ENCODE results near the gene OR8D1.

Gene OR8D1
- 0 to 0.14 reads per million in 2 donors for total RNA-seq

DNA sequence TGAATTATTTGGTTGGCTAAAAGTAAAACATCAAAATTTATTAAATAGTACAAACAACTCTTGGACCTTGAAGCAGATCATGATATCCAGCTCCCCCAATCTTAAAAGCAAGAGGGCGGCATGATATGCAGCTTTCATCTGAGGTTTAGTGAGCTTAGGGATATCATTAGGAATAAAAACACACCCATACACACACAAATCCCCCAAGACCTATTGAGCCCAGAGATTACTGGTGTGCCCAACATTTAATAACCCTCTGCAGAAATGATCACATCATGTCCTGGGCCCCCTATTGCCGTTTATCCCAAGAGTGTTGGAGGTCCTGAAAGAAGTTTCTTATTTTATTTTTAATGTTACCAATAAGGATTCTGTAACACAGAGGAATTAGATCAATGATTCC, at the start of gene OR8D1:
Gene OR8D1 (minus strand): TSS at position 101 of the 400 bp plus-strand sequence. CDS start 3,183 bp downstream, outside the sequence.
- no peak for DNase-seq

DNA sequence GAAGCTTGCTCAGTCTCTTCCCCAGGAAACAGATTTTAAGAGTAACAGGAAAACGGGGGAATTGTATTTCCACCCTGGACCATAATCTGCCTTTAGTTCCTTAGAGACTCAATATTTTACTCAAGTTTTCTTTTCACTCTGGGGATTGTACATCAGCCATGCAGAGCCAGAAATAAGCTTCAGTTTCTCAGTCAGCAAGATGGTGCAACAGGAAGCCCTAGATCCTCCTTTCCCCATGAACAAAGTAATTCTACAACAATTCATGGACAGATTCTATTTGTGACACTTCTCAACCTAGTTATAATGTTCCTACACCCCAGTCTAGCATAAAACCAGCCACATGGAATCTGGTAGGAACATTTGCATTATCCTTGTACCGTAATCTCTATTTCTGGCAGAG, 45.8 kb upstream of the OR8D1 start:
- DNase-seq = no peak

GRCh38 chr11:124346311-124346955, 32.7 kb upstream of the OR8D1 start:
- no peak for DNase-seq

GRCh38 chr11:124344346-124344745, 30.6 kb upstream of the OR8D1 start:
- DNase-seq = no peak

DNA sequence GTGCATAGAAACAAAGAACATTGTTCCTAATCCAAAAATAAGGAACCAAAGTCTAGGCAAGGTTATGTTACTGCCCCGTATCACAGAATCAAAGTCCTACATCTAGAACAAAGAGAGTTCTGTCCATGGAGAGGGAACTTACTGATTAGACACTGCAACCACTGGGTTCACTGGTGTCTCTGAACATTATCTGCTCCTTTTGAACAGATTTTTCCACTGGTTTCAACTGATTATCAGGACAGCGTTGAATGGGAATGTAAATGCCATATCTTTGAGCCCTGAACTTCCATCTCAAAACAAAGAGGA, 26.3 kb upstream of the OR8D1 start:
- no peak for DNase-seq

DNA sequence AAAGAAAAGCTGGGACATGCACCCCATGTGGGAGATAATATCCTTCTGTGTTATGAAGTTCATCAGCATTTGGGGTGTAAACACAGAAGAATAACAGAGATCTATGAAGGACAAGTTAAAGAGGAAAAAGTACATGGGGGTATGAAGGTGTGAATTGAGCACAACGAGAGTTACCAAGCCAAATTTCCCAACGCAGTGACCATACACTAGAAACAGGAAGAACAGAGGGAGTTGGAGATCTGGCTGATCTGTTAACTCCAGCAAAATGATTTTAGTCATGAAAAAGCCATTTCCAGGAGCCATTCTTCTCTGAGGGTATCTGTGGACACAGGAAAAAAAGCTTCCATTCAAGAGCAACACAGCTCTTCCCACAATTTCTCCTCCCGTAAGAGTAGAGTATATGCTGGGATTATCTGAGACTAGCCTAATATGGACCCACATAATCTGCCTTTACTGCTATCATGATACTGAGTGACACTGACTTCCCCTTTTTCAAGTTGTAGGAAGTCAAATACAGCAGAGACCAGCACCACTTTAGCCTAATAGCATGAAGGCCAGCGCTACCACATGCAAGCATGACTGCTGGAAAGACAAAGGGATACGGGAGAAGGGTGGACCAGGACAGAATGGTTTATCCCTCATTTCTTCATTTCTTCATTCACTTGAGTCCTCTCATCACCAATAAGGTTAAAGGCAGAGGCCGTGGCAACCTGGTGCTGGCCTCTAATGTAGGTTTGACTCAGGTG, 25.8 kb upstream of the OR8D1 start:
- no peak for DNase-seq

DNA sequence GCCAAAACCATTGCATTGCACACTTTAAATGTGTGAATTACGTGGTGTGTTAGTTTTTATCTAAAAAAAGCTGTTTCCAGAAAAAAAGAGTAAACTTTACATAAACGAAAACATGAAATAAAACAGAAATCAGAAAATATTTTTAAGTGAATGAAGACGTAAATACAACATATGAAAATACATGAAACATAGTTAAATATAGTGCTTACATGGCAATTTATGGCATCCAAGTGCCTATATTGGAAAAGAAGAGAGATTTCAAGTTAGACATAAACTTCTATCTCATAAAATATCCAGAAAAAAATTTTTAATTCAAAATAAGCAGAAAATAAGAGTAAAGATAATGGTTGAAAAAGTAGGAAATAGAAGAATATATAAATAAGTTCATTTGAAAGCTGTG, 18.1 kb upstream of the OR8D1 start:
- no peak for DNase-seq

DNA sequence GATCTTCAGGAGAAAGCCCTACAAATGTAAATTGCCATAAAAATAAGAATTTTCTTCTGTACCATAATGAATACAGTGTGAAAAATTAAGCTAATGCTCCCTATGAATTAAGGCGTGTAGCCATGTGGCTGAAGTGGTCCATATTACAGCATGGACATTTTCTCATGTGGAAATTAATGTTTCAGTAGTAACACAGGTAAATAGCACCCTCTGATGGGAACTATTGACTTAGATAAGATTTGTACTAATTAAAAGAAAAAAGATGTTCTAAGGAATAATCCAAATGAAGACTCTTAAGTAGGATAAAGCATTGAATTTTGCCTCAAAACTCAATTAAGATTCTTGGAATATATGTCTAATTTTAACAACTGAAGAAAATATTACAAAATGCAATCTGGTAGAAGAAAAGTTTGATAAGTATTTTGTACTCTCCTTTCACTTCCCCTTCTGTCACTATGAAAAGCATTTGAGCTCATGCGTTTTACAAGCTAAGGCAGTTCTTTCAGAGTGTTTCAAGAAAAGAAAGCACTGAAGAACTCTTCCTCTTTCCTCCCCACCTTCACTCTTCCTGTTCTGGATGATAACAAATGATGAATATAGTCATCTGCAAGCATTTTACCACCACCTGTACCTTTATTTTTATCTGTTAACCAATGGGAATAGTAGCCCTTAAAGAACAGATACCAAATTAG, 16.2 kb upstream of the OR8D1 start:
- DNase-seq = no peak

DNA sequence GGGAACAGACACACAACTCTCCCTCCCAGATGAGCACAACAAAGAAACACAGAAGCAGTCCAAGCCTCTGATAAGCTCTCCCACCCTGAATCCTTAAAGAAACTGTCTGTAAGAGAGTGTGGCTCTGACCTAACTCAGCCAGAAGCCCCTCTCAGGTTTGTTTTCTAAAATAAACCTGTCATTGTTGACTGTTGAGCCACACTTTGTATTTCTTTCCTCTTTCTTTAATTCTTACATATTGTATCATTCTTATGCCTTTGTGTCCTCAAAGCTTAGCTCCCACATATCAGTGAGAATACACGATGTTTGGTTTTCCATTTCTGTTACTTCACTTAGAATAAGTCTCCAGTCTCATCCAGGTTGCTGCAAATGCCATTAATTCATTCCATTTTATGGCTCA, 14.0 kb upstream of the OR8D1 start:
- DNase-seq = no peak

DNA sequence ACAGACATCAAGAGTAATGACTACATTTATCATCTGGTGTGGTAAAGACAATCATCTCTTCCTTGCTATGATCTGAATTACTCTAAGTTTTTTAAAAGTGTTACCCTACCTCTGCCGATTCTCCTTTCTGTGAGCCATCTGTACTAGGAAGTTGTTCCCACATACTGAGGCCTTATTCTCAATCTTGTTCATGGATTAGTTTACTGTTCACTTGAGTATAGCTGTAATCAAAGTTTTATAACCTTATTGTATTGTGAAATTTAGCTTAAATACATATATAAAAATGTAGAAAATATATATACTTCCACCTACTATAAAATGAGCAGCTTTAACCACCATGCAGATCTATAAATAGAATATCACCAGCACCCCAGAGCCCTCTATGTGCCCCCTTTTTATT, 8.6 kb upstream of the OR8D1 start:
- no peak for DNase-seq

DNA sequence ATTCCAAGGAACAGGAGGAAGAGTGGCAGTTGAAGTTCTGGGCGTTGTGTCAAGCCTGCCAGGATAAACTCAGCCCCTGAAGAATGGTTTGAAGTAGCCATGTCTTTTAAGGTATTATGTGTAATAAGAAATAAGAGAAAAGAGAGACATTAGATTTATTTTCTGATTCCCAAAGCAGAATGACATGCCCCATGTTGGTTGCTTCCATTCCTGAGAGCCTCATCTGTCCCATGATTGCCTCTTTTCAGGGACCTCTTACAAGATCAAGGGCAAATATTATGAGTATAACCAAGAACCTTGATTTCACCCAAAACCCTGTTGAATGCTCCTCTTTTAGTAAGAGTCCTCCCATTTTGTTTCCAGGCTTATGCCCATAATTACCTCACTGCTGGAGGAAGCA, 6.3 kb upstream of the OR8D1 start, which contains the start of gene OR8D2:
Gene OR8D2 (minus strand): TSS at position 101 of the 400 bp plus-strand sequence. CDS start 0 bp downstream, at position 101.
- no peak for DNase-seq

- no peak for DNase-seq
Observed at GRCh38 chr11:124315052-124315451, 1.3 kb upstream of the OR8D1 start.

DNA sequence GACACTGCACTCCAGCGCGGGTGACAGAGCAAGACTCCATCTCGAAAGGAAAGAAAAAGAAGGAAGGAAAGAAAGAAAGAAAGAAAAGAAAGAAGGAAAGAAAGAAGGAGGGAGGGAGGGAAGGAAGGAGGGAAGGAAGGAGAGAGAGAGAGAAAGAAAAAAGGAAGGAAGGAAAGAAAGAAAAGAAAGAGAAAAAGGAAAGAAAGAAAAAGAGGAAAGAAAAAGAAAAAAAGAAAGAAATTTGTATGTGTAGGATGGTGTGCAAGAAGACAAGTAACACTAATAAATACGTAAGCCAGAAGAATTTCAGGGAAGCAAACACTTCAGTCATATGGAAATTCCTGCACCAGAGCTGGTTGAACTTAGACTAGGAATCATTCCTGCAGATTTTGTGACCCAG, 618 bp downstream of the OR8D1 start:
- no peak for DNase-seq

GRCh38 chr11:124311670-124312069, 2.1 kb downstream of the OR8D1 start:
- DNase-seq = no peak

DNA sequence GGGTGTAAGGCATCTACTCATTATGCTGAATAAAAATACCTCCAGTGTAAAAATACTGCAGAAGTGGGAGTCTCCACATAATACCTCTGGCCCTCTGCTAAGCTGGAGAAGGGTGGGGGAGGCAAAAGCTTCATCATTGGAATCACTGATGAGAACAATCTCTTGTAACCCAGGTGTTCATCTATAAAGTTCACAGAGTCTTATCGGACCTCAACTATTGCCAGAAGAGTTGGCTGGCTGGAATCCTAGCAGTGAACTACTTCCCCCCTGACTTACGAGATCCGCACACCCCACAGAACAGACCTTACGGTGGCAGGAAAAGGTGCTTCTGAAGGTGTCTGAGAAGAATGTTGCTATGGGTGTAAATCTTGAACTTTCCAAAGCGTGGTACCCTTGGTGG, 2.5 kb downstream of the OR8D1 start:
- no peak for DNase-seq

GRCh38 chr11:124310721-124311120, 3.0 kb downstream of the OR8D1 start:
- DNase-seq = no peak

DNA sequence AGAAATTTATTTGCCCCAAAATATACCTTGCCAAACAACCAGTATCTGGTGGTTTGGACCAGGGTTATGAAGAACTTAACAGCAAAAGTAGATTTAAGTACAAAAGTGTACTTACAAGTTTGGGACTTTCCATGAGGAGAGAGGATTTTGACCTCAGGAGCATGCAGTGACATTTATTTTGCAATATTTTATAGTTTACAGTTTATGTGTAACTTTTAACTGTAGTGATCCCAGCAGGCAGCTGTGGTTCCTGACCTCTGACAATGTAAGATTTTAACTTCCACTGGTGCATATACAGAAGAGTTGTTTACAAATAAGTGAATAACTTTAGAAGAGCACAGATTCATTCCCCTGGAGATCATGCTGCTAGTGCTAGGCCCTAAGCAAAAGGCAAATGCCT, 6.7 kb downstream of the OR8D1 start:
- no peak for DNase-seq

- no peak for DNase-seq
Observed at GRCh38 chr11:124302347-124303125, 11.2 kb downstream of the OR8D1 start.

- no peak for DNase-seq
Observed at GRCh38 chr11:124301548-124301947, 12.2 kb downstream of the OR8D1 start.

DNA sequence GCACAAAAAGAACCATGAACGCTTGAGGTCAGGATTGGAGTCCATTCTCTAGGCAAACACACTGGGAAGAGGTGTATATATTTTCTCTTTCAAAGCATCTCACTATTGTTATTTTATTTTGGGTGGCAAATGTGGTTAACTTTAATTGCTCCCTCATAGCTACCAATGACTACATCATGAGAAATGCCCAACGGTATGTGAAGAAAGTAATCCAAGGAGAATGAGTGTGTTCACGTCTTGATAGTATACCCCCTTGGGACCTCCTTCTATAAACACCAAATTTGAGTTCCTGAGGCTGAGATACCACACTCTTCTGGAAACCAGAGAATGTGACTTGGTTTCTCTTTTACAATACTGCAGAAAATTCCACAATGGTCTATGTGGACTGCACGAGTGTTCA, 15.8 kb downstream of the OR8D1 start:
- no peak for DNase-seq

DNA sequence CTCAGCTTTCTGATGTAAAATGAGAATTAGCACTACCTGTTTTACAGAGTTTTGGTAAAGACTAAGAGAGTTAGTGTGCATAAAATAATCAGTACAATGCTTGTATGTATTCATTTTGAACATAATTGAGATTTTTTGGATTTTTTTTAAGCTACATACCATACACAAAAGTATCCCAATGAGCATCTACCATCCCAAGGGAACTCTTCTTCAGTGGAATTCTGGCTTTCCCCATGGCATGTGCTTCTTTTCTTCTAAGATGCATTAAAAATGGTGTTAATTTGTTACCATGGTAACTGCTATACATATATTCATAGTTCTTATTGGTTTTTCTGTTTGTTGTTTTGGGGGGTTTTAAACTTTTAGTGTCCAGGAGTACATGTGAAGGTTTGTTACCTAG, 17.7 kb downstream of the OR8D1 start:
- DNase-seq = no peak

GRCh38 chr11:124294687-124295086, 19.1 kb downstream of the OR8D1 start:
- no peak for DNase-seq

All from T-helper 9 cell (primary cell).